H1 (cell line): ENCODE data around the gene FAM227B. TPM values are rescaled to one million over a fixed set of nuclear protein-coding genes. Genes with fewer than 3 reads are reported as not detected.

Source experiments
- EGR1 ChIP-seq: IDR thresholded peaks from 2 replicates; pipeline ENCODE4 v1.6.1; 2011; ENCODE audit warnings: low read depth, low read length, borderline replicate concordance
- polyA plus RNA-seq, 7 experiments: library from polyadenylated mRNA; depleted of rRNA in 3 of 7; stranded (reverse) in 5 of 7; unstranded in 2 of 7; fragments of >200 nt in 5 of 7; fragments of 200-250 nt in 2 of 7; gene quantifications; 1 replicate in 5 of 7; 2 replicates in 1 of 7; 4 replicates in 1 of 7; pipeline versions ENCODE4 v1.2.1 to v1.2.3, GENCODE V29; 2011 to 2013; ENCODE audit warnings: missing spikeins in 2 of 7, mixed read lengths in 2 of 7
- total RNA-seq: library from RNA; stranded (reverse); fragmentation: NEBNext Ultra II Directional; extraction: Animal tissue kit (Norgen Biotek cat#: 25700); gene quantifications from 2 replicates; pipeline ENCODE4 v1.2.1, GENCODE V29; 2021

Gene FAM227B
- total and polyA plus RNA-seq, 2 of the 8 experiments (the other 6 are each of a cell fraction or from before 2014, with no cell fraction given): 4.0 to 6.5 TPM

- no peak for TF ChIP-seq EGR1
These were observed 61.7 kb downstream of the FAM227B start (continued) for GRCh38 chr15:49558929-49559328.
